SKM-1 (cell line): Measurements from ENCODE around the gene ZNF789.
"Not testable (repeated sequence)": the region's sequence is repeated elsewhere in the genome, so short reads cannot be mapped to it uniquely, and the experiment has no call there.

Experiments
- DNase-seq: peaks from one replicate; lab custom pipeline; 2025; ENCODE audit not compliant: unreplicated experiment; lab: John Stamatoyannopoulos, UW

The ZNF789 gene

DNA sequence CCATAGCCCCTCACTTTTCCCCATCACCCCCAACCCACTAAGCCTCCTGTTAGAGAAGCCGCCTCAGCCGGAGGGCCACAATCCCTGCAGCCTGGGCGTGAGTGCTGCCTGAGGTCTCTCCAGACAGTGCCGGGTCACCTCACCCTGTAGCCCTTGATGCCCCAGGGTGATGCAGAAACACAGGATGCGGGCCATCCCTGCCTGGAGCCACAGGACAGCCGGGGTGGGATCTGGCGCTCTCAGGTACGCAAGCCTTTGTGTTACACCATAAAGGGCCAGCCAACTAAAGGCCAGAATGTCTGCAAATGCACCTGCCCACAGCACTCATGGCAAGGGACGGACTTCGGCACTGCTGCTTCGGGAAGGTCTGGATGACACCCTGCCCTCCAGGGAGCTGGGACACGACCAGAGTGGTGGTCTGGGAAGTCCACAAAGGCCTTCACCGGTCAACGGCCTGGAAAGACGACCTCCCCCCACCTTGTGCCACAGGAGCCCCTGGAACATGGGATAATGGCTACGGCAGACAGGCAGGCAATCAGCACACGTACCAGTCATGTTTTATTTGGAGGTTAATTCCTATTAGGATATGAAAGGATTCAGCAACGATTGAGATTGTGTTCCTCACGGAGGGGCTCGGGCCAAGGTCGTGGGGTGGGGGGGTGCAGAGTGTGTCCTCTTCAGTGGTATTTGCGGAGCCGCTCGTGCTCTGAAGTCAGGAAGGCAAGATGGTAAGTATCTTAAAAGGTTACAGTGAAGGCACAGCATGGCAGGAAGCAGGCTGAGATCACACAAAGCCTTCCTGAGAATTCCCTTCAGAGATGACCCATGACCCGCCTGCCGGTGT lies 14.8 kb upstream of the ZNF789 start:
- no peak for DNase-seq

DNA sequence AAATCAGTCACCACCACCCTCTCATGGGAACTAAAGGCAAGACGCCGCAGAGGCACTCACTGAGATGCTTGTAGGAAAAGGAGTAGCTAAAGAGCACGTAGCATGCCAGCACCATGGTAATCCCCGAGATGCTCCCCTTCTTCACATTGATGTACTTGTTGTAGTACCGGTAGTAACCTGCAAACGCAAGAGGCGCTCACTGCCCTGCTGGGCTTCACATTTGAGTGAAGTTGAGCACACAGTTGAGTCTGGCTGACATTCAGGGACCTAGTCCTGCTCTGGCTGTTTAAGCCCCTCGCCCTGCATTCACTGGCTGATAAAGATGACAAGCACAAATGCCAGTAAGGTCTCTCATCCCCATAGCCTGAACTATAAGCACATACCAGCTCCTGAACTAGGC lies 13.6 kb upstream of the ZNF789 start:
- DNase-seq = peak; percentile 27

DNA sequence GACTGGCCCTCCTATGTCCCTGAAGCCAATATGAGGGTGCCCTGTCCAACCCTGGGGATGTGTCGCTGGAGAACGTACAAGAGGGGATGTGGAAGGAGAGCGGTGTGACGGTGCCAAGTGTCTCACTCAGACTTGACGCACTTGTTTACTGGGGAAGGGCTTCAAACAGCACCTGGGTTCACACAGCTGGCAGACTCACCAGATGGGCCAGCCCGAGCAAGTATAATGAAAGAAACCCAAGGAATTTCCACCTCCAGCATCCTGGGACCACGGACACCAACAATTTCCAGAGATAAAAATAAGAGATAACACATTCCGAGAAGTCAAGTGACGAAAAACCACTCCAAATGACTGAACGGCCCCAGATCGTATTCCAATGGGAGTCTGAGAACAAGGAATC lies 12.0 kb upstream of the ZNF789 start:
- no peak for DNase-seq

DNA sequence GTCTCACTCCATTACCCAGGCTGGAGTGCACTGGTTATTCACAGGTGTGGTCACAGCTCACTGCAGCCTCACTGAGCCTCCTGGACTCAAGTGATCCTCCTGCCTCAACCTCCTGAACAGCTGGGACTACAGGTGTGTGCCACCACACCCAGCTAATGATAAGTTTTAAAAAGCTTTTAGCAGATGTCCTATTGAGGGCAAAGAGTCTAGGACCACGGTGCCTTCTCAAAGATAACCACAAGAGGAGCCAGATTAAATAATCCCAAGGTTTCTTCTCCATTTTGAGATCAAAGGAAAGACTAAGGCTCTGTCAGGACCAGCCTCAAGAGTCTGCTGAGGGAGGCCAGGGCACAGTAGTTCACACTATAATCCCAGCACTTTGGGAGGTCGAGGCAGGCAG lies 11.5 kb upstream of the ZNF789 start:
- no peak for DNase-seq

DNA sequence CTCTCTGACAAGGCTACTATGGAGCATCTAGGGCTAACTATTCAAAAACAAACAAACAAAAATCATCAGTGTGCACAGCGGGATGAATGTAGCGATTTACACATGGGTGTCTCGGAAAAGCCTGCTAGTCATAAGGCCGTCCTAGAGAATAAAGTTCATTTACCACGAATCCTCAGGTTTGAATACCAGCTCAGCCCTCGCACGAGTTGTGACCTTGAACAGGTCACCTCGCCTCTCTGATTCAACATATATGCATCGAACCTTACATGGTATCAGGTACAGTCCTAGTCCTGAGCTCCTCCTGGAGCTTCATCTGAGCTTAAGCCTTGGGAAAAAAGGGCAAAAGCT lies 7.3 kb upstream of the ZNF789 start:
- no peak for DNase-seq

DNA sequence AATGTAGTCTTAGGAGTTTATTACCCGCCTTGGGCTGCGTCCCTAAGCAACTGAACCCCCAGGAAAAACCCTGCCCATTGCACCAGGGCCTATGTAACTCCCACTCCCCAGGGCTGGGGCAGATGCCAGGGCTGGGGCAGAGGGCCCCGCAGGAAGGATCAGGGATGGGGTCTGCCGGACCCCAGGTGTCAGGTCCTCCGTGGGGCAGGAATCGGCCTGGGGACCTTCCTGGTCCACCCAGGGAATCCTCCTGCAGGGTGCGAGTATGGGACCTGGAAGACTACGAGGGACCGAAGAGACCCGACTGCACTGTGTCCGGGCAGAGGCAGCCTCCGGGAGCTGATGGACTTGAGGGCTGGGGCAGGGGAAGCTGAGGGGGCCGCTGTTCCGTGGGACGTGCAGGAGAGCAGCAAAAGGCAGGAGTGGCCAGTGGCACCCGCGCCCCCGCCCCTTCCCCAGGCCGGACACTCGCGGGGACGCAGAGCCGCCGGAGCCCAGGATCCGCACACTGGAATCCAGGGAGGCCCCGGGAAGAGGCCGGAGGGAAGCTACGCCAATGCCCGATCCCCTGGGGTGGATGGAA lies 4.3 kb upstream of the ZNF789 start:
- no peak for DNase-seq

DNA sequence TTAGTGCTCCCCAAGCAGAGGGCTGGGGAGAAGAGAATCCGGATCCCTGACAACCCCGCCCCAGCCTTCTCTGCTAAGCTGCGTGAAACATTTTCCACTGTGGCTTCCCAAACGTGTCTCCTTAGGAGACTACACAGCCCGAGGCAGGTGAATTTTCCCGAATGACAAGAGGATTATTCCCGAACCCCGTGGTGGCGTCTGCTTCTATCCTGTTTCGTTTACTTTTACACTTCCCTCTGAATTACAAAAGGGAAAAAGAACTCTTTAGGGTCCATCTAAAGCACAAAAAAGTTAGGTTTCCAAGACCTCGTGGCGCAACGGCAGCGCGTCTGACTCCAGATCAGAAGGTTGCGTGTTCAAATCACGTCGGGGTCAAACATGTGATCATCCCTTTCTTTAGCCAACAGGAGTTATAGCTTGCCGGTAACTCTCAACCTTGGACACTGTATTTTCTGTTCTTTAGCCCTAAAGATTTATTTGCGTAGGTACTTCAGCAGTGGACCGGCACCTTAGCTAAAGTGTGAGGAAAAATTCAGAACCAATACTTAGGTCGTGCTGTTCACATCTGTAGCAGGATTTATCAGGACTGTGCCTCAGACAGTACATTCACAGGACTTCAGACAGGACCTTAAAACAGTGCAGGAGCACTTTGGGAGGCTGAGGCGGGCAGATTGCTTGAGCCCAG lies 3.2 kb upstream of the ZNF789 start:
- DNase-seq = no peak

DNA sequence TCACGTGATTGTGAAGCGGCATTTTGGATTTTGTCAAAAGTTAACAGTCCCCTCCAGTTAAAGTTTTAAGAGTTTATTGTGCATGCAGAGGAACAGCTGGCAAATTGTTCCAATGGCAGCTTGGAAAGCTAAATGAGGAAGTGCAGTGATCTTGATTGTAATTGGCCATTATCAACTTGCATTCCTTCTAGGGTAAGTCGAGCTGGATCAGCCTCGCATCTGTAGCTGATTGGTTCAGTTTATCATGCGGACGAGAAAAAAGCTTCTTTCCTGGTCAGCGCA lies 566 bp downstream of the ZNF789 start:
- peak; percentile 37 for DNase-seq

DNA sequence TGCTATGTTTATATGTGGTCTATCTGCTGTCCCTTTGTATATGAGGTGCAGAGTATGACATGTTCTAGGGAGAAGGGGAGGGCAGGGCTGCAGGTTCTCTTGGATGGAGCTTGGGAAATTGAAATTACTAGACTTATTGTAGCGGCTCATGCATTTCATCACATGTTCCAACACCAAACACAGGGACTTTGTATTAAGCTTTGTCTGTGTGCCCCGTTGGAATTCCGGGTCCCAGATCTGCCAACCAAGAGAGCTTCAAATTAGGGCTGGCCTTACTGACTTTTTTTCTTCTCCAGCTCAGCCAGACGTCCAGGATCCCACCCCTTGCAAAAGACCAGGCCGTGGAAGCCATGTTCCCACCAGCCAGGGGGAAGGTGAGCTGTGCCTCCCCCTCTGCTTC lies 3.4 kb downstream of the ZNF789 start:
- no peak for DNase-seq

DNA sequence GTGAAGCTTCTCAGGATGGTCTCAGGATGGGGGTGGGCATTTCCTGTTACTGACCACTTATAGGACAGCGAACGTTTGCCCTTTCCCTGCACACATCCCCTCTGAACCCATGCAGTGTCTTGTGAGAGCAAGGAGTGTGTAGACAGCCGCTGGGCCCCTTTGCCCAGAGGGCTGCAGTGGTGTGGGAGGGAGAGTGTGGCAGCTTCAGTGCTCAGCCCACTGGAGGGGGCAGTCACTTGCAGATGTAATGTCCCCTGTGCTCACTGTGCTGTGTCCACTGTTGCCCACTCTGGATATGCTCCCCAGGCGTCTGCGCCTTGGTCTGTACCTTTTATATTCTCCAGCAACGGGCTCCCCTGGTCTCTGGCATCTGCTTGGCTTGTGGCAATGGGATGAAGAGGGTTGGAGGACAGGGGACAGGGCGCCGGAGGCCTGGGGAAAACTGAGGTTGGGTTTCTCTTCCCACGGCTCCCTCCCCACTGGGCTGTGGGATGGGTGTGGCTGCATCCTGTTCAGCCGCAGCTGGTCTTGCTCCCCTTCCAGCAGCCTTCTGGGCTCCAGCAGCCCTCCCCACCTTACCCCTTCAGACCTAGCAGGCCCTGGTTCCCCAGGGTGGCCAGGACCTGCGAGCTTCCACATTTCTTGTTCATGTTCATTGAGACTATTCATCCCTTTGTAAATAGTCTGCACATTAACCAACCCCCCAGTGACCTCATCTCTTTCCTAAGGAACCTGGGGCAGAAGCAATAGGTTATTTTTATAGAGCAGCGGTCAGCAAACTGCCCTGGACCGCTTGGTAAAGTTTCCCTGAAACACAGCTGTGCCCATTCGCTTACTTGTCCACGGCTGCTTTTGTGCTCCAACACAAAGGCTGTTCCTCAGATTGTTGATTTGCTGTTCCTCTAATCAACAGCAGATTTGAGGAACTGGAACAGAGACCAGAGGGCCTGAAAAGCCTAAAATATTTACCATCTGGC lies 6.1 kb downstream of the ZNF789 start:
- no peak for DNase-seq

DNA sequence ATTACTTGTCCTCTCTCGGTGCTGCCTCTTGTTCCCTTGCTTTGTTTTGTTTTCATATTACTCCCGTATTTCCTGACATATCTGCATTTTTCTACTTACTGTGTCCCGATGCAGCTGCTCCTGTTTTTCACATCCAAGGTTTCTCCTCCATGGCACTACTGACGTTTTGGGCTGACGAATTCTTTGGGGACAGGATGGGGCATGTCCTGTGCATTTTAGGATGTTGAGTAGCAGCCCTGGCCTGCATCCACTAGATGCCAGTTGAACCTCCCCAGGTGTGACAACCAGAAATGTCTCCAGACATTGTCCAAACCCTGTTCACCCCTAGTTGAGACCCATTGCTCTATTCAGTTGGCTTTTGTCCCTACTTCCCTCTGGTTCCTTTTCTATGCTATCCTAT lies 12.4 kb downstream of the ZNF789 start:
- DNase-seq = no peak

DNA sequence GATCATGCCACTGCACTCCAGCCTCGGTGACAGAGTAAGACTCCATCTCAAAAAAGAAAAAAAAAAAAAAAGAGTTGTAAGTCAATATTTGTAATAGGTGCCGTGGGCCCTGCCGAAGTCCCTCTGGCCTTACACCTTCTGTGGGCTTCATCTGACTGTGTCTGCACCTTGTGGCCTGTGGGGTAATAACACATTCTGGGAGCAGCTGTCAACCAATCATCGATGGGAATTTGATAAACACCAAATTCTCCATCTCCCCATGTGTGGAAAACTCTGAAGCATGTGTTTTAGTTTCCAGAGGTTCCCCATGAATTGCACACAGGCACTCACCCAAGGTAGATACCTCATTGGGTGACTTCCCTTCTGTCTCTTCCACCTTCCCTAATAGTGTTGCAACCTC lies 16.5 kb downstream of the ZNF789 start:
- DNase-seq = no peak

DNA sequence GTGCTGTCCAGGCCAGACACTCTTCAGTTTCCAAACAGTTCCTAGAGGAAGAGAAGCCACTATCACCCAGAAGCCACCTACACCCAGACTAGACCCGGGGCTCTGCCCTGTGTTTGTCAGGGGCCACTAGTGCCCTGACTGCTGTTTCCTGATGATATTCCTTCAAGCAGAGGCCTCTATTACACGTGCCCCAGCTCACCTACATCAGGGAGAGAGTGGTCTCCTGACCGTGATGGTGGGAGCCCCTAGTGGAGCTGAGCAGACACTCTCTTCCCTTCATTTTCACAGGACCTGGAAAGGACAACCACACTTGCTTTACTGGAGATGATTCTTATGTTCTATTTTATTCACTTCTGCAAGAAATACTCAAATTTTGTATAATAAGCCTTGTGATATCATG lies 18.2 kb downstream of the ZNF789 start:
- no peak for DNase-seq

DNA sequence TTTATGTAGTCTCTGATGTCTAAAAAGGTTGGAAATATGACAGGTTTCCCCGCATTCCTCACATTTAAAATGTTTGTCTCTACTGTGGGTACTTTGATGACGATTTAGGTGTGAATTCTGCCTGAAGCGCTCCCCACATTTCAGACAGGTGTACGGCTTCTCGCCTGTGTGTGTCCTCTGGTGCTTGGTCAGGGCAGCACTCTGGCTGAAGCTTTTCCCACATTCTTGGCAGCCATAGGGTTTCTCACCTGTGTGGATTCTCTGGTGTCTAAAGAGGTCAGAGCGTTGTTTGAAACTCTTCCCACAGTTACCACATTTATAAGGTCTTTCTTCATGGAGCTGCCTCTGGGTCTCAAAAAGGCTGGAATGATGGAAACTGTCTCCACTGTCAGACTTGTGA lies 21.1 kb downstream of the ZNF789 start:
- DNase-seq = no peak

DNA sequence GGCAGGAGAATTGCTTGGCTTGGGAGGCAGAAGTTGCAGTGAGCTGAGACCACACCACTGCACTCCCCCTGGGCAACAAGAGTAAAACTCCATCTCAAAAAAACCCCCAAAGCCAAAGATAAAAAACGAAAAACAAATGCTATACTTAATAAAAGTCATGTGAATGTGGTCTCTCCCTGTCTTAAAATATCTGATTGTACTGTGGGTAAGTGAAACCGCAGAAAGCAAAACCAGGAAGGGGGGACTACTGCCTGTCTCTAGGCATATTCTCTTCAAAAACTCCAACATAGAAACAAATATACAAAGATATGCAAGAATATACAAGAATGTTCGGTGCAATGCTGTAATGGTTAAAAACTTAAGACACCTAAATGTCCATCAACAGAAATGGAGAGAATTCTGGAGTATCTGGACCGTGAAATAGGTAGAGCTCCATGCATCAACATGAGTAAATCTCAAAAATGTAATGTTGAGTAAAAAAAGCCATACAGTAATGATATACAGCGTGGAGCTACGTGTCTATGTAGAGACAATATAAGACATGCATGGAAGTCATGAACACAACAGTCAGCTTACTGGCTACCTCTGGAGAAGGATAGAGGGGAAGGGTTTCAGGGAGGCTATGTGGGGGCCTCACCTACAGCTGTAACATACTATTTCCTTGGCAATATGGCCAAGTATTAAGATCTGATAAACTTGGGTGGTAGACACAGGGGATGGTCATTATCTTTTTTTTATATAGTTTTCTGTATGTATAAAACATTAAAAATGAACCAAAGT lies 25.3 kb downstream of the ZNF789 start:
- no peak for DNase-seq

DNA sequence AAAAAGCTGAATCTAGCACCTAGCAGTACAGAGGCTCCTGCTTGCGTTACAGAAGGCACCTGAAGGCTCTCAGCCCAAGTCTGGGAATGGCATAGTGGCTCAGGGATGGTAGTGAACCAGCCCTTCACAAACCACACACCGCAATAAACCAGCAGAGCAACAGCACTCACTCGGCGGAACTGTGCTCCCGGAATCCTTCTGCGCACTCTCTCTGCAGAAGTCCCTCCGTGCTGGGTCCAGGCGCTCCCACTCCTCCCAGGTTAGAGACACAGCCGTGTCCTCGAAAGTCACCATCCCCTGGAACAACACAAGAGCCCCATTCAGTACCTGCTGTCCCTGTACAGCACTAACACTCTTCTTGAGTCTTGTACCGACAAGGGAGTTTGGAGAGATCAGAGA lies 25.9 kb downstream of the ZNF789 start:
- DNase-seq = no peak

DNA sequence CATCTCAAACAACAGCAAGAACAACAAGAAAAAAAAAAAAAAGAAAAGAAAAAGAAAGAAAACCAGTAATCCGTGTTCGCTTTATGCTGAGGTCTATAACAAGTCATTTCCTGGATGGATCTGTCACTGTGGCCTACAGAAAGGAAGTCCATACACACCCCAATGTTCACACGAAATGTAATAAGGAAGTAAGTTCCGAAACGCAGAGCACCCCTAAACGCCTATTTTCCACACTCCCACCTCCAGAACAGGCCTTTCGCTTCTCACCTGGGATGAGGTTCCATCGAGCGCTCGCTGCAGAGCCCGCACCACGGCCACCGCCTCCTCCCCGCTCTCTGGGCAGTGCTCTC lies 26.7 kb downstream of the ZNF789 start:
- no peak for DNase-seq

DNA sequence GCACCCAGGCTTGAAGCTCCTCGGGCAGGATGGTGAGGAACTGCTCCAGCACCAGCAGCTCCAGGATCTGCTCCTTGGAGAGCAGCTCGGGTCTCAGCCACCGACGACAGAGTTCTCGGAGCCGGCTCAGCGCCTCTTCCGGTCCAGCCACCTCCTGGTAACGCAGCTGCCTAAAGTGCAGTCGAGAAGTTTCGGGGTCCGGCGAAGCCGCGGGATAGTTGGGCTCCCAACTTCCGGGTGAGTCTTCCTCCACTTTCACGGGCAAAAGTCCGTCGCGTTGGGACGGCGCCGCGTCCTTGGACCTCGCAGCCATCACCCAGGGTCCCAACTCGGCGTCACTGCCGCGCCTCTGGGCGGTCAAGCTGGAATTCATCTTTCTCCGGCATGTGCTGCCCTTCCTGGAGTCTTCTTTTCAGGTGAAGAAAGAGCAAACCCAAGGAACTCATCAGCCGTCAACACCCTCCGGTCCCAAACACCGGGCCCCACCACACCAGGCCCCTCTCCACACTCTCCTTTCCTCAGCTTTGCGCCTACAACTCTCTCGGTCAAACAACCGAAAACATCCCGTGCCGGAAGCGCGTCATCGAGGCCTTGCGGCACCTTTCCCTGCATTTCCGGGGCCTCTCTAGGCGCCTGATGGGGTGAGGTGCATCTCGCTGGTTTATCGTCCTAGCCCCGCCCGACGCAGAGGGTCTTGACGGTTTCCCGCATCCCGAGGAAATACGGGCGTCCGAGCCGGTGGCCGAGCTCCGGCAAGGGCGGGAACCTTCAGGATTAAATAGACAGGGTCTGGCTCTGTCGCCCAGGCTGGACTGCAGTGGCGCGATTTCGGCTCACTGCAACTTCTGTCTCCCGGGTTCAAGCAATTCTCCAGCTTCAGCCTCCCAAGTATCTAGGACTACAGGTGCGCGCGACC lies 27.3 kb downstream of the ZNF789 start, which contains the start of gene ZNF394:
ZNF394 (minus strand) TSS at position 561 of the 916 bp plus-strand sequence; CDS start at position 373, 188 bp downstream.
- peak; percentile 63 for DNase-seq

DNA sequence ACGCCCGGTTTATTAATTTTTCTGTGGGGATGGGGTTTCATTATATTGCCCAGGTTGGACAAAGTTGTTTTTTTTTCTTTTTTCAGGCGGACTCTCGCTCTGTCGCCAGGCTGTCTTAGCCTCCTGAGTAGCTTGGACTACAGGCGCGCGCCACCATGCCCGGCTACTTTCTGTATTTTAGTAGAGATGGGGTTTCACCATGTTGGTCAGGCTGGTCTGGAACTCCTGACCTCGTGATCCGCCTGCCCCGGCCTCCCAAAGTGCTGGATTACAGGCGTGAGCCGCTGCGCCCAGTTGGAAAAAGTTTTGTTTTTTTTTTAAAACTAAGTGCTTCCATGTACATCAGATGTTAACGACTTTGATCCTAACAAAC lies 27.9 kb downstream of the ZNF789 start:
- DNase-seq = no peak

DNA sequence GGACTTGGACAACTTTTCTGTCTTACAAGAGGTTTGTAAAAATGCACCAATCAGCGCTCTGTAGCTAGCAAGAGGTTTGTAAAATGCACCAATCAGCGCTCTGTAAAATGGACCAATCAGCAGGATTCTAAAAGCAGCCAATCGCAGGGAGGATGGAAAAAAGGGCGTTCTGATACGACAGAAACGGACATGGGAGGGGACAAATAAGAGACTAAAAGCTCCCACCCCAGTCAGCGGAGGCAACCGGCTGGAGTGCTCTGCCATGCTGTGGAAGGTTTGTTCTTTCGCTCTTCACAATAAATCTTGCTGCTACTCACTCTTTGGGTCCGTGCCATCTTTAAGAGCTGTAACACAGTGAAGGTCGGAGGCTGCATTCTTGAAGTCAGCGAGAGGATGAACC lies 28.5 kb downstream of the ZNF789 start:
- not testable (repeated sequence) for DNase-seq
